Stimulated activated CD4-positive, alpha-beta T cell treated with anti-CD3 and anti-CD28 coated beads, Interleukin-12 subunit alpha, Interleukin-12 subunit beta, amount 100 ng/mL, for 4 hours (primary cell): ENCODE data around the gene ARID1B.
"Not testable (repeated sequence)": the region's sequence is repeated elsewhere in the genome, so short reads cannot be mapped to it uniquely, and the experiment has no call there.

Experiments used
- DNase-seq: peaks from one replicate; pipeline ENCODE4 v3.0.0-alpha.2; 2020

ARID1B gene

GRCh38 chr6:157147054-157148026 is 370.2 kb downstream of the ARID1B start:
- not testable (repeated sequence) for DNase-seq

GRCh38 chr6:157148391-157149323 is 371.5 kb downstream of the ARID1B start:
- DNase-seq, result no peak

GRCh38 chr6:157150076-157150475 is 372.9 kb downstream of the ARID1B start:
- DNase-seq, result no peak

- no peak for DNase-seq
Observed at GRCh38 chr6:157151029-157151428, 373.9 kb downstream of the ARID1B start.

GRCh38 chr6:157151989-157152388 is 374.8 kb downstream of the ARID1B start:
- no peak for DNase-seq

GRCh38 chr6:157152556-157152955 is 375.4 kb downstream of the ARID1B start:
- DNase-seq, result no peak

- DNase-seq, result no peak
Observed at GRCh38 chr6:157155804-157156203, 378.6 kb downstream of the ARID1B start.

GRCh38 chr6:157157258-157157657 is 380.1 kb downstream of the ARID1B start:
- no peak for DNase-seq

- DNase-seq, result no peak
Observed at GRCh38 chr6:157158456-157158855, 381.3 kb downstream of the ARID1B start.

GRCh38 chr6:157158897-157159296 is 381.7 kb downstream of the ARID1B start:
- no peak for DNase-seq

- DNase-seq, result no peak
Observed at GRCh38 chr6:157159348-157159747, 382.2 kb downstream of the ARID1B start.

GRCh38 chr6:157161912-157162311 is 384.7 kb downstream of the ARID1B start:
- no peak for DNase-seq

GRCh38 chr6:157162766-157163433 is 385.7 kb downstream of the ARID1B start:
- DNase-seq, result no peak

GRCh38 chr6:157163434-157164159 is 386.4 kb downstream of the ARID1B start:
- DNase-seq, result no peak

- DNase-seq, result no peak
Observed at GRCh38 chr6:157164972-157165371, 387.8 kb downstream of the ARID1B start.

- no peak for DNase-seq
Observed at GRCh38 chr6:157166784-157167183, 389.6 kb downstream of the ARID1B start.

GRCh38 chr6:157167837-157168236 is 390.7 kb downstream of the ARID1B start:
- DNase-seq, result no peak

GRCh38 chr6:157168471-157168870 is 391.3 kb downstream of the ARID1B start:
- no peak for DNase-seq

- DNase-seq, result no peak
Observed at GRCh38 chr6:157169226-157169625, 392.0 kb downstream of the ARID1B start.

GRCh38 chr6:157169656-157170055 is 392.5 kb downstream of the ARID1B start:
- DNase-seq, result no peak

GRCh38 chr6:157170535-157170934 is 393.4 kb downstream of the ARID1B start:
- DNase-seq, result no peak

- DNase-seq, result no peak
Observed at GRCh38 chr6:157171801-157172200, 394.6 kb downstream of the ARID1B start.
